Endothelial cell of umbilical vein (primary cell): Measurements from ENCODE around the gene BSG. TPM values are rescaled to one million over a fixed set of nuclear protein-coding genes. Genes with fewer than 3 reads are reported as not detected.

ENCODE experiments used
- BruUV-seq: library from RNA; stranded (reverse); fragments of 400-500 nt; replicated peaks from 2 replicates; lab custom pipeline; 2021; lab: Mats Ljungman, UMichigan
- CTCF ChIA-PET: fragments of 300-600, 350-600 bp; sonication (Branson Sonifier 250); formaldehyde crosslinking; loops from one replicate; lab custom pipeline; 2021; ENCODE audit warnings: antibody characterized with exemption, inconsistent platforms; lab: Charles Lee
- POLR2A ChIA-PET: fragments of 300-600, 350-600 bp; sonication (Branson Sonifier 250); formaldehyde crosslinking; loops from one replicate; lab custom pipeline; 2021; ENCODE audit warnings: antibody characterized with exemption, inconsistent platforms; lab: Charles Lee
- DNase-seq: peaks from one replicate; pipeline ENCODE4 v3.0.0-alpha.2; 2011; ENCODE audit warnings: low read depth, low spot score
- FAIRE-seq: peaks from 2 replicates; lab custom pipeline; 2011; peaks lifted over from hg19 to GRCh38; lab: Jason Lieb, UNC
- H2AFZ ChIP-seq: 2 replicates; pipeline ENCODE4 v1.6.0; 2012; ENCODE audit warnings: low read depth, low read length, control low read depth, inconsistent platforms
- H3K27ac ChIP-seq: 2 replicates; pipeline ENCODE4 v1.5.1; 2011; ENCODE audit warnings: low read depth, mild to moderate bottlenecking, control low read depth, low read length, moderate library complexity; ENCODE audit not compliant: insufficient read depth
- H3K27me3 ChIP-seq, 2 experiments: 2 replicates each; pipeline versions ENCODE4 v1.6.0 to v1.6.1; 2011; ENCODE audit warnings: low read length in 2 of 2, mixed read lengths in 1 of 2; ENCODE audit not compliant: control insufficient read depth in 2 of 2, insufficient read depth in 2 of 2
- H3K36me3 ChIP-seq, 2 experiments: 2 replicates in 1 of 2; 3 replicates in 1 of 2; pipeline ENCODE4 v1.5.1; 2011; ENCODE audit warnings: low read length in 2 of 2, mild to moderate bottlenecking in 1 of 2, moderate library complexity in 1 of 2; ENCODE audit not compliant: control insufficient read depth in 2 of 2, insufficient read depth in 2 of 2; ENCODE audit errors: extremely low read depth in 1 of 2
- H3K4me1 ChIP-seq: 3 replicates; pipeline ENCODE4 v1.5.1; 2011; ENCODE audit warnings: mild to moderate bottlenecking, low read length; ENCODE audit not compliant: control insufficient read depth, insufficient read depth; ENCODE audit errors: extremely low read depth
- H3K4me2 ChIP-seq: 2 replicates; pipeline ENCODE4 v1.6.1; 2011; ENCODE audit warnings: low read length, control low read depth, mixed read lengths; ENCODE audit not compliant: insufficient read depth
- H3K4me3 ChIP-seq, 3 experiments: fragments of 200-600 bp in 1 of 3; sonication (generic), shearing (Covaris generic) in 1 of 3; replicated peaks in 1 of 3; 2 replicates each; pipeline ENCODE4 v1.5.1; 2011 to 2016; ENCODE audit warnings: control low read depth in 3 of 3, low read length in 3 of 3, mild to moderate bottlenecking in 2 of 3, inconsistent platforms in 1 of 3, low read depth in 1 of 3, moderate library complexity in 1 of 3; ENCODE audit not compliant: insufficient read depth in 1 of 3
- H3K79me2 ChIP-seq: 2 replicates; pipeline ENCODE4 v1.6.0; 2012; ENCODE audit warnings: low read length, inconsistent platforms; ENCODE audit not compliant: control insufficient read depth, insufficient read depth
- H3K9ac ChIP-seq: replicated peaks from 2 replicates; pipeline ENCODE3; 2011; ENCODE audit warnings: low read length, control low read depth; ENCODE audit not compliant: insufficient read depth; ENCODE audit errors: extremely low read depth
- H3K9me1 ChIP-seq: replicated peaks from 3 replicates; pipeline ENCODE4 v1.6.0; 2011; ENCODE audit warnings: mild to moderate bottlenecking, low read length; ENCODE audit not compliant: control insufficient read depth, insufficient read depth; ENCODE audit errors: extremely low read depth
- H3K9me3 ChIP-seq: replicated peaks from 2 replicates; pipeline ENCODE4 v1.5.1; 2012; ENCODE audit warnings: low read length, inconsistent platforms; ENCODE audit not compliant: control insufficient read depth, insufficient read depth
- H4K20me1 ChIP-seq: replicated peaks from 2 replicates; pipeline ENCODE3; 2011; ENCODE audit warnings: mild to moderate bottlenecking, low read length; ENCODE audit not compliant: control insufficient read depth, insufficient read depth; ENCODE audit errors: extremely low read depth
- CTCF ChIP-seq, 2 donors: IDR thresholded peaks; 1 replicate in 1 of 2; 2 replicates in 1 of 2; pipeline ENCODE4 v1.5.1; 2011; ENCODE audit warnings: low read length in 2 of 2, mild to moderate bottlenecking in 2 of 2, moderate library complexity in 2 of 2, control low read depth in 1 of 2, inconsistent platforms in 1 of 2, low read depth in 1 of 2; ENCODE audit not compliant: insufficient read depth in 1 of 2; ENCODE audit errors: extremely low read depth in 1 of 2
- EZH2 ChIP-seq: IDR thresholded peaks from 2 replicates; pipeline ENCODE4 v1.6.1; 2012; ENCODE audit warnings: borderline replicate concordance, low read depth, mild to moderate bottlenecking, moderate library complexity, low read length, inconsistent platforms; ENCODE audit not compliant: severe bottlenecking
- FOS ChIP-seq: IDR thresholded peaks from 2 replicates; pipeline ENCODE4 v1.6.1; 2011; ENCODE audit warnings: mild to moderate bottlenecking, low read length, moderate library complexity, borderline replicate concordance; ENCODE audit not compliant: insufficient read depth
- GATA2 ChIP-seq: IDR thresholded peaks from 2 replicates; pipeline ENCODE4 v1.7.0; 2011; ENCODE audit warnings: low read depth, mild to moderate bottlenecking, moderate library complexity, mixed read lengths, low read length; ENCODE audit not compliant: insufficient read length, insufficient read depth
- JUN ChIP-seq: IDR thresholded peaks from 2 replicates; pipeline ENCODE4 v1.6.1; 2011; ENCODE audit warnings: borderline replicate concordance, low read depth; ENCODE audit not compliant: insufficient read length, insufficient read depth
- MAX ChIP-seq: IDR thresholded peaks from 2 replicates; pipeline ENCODE4 v1.6.1; 2011; ENCODE audit not compliant: insufficient read depth, insufficient read length
- MYC ChIP-seq: IDR thresholded peaks from one replicate; pipeline ENCODE4 v1.6.1; 2011; ENCODE audit warnings: mild to moderate bottlenecking, low read depth, low read length
- POLR2A ChIP-seq: IDR thresholded peaks from 2 replicates; pipeline ENCODE4 v1.6.1; 2012; ENCODE audit warnings: low read depth, mild to moderate bottlenecking, control low read depth, low read length
- POLR2AphosphoS5 ChIP-seq: IDR thresholded peaks from 2 replicates; pipeline ENCODE4 v1.6.1; 2012; ENCODE audit warnings: low read depth, mild to moderate bottlenecking, control low read depth, low read length, moderate library complexity; ENCODE audit not compliant: insufficient read depth
- dilution Hi-C: fragments of 300-500 bp; cut with MboI; formaldehyde crosslinking; loops from one replicate; pipeline ENCODE4 v1.15.0; 2019; ENCODE audit warnings: low sequenced_read_pairs; ENCODE audit not compliant: extremely low pct_ligation_motif_present
- intact Hi-C: fragments of 100-400 bp; cut with micrococcal nuclease; formaldehyde crosslinking; loops from one replicate; pipeline ENCODE4 v1.10.0; 2022
- polyA plus RNA-seq, 4 experiments: library from polyadenylated mRNA; depleted of rRNA in 3 of 4; stranded (reverse) in 3 of 4; unstranded in 1 of 4; fragments of >200 nt; gene quantifications; 2 replicates each; pipeline versions ENCODE4 v1.2.1 to v1.2.3, GENCODE V29; 2011 to 2012; ENCODE audit warnings: missing spikeins in 1 of 4
- total RNA-seq: library from RNA; stranded (reverse); gene quantifications from 2 replicates; pipeline ENCODE4 v1.2.3, GENCODE V29; 2021

Gene BSG
- total and polyA plus RNA-seq, 2 donors (not counting 3 experiments of a cell fraction or from before 2014, with no cell fraction given), result 485 to 661 TPM

- no peak for TF ChIP-seq POLR2A
- no peak for TF ChIP-seq GATA2
- no peak for TF ChIP-seq EZH2
- TF ChIP-seq POLR2AphosphoS5, result no peak
- TF ChIP-seq CTCF (IDR thresholded peaks at IDR 0.05; ENCODE audit: extremely low read depth in 1 of 2, insufficient read depth in 1 of 2, low read depth in 1 of 2, low read length in 2 of 2), result no peak
- no peak for TF ChIP-seq MYC
- TF ChIP-seq FOS, result no peak
- no peak for TF ChIP-seq MAX
- no peak for TF ChIP-seq JUN
- no peak overlapping the region for H3K27ac ChIP-seq
- no peaks in the 10 kb centered on the region for H3K9me3 ChIP-seq
- no peaks in the 10 kb centered on the region for H3K36me3 ChIP-seq
- POLR2A ChIA-PET, result no interaction called here
- no peak overlapping the region for H2AFZ ChIP-seq
- H3K4me1 ChIP-seq, result no peaks in the 10 kb centered on the region
- no peaks in the 10 kb centered on the region for H3K27me3 ChIP-seq
- FAIRE-seq (no peak), DNase-seq (no peak)
- CTCF ChIA-PET, result no interaction called here
- no peaks in the 10 kb centered on the region for H3K79me2 ChIP-seq
- H3K4me2 ChIP-seq, result no peak overlapping the region
- BruUV-seq, result no TSS peak
- intact Hi-C loops, result no loop called here
- H3K9ac ChIP-seq, result no peak overlapping the region
- H3K4me3 ChIP-seq, result no peak overlapping the region
- dilution Hi-C loops, result no loop called here
- H3K9me1 ChIP-seq, result no peaks in the 10 kb centered on the region
- H4K20me1 ChIP-seq, result no peaks in the 10 kb centered on the region
Measured at GRCh38 chr19:548886-549830, 23.2 kb upstream of the BSG start.
